Choroid plexus epithelial cell (primary cell): Measurements from ENCODE around the gene OR52I2.

Source experiments
- DNase-seq: peaks from one replicate; pipeline ENCODE4 v3.0.0-alpha.2; 2010; ENCODE audit warnings: low read depth
- H3K4me3 ChIP-seq: 2 replicates; pipeline ENCODE4 v1.5.1; 2011; ENCODE audit warnings: low read depth, mild to moderate bottlenecking, control low read depth, low read length, moderate library complexity
- TF ChIP-seq, protein P1 (sequence below): conservative IDR thresholded peaks from 2 replicates; pipeline ENCODE4 v1.5.1; 2011; ENCODE audit warnings: low read depth, mild to moderate bottlenecking, control low read depth, inconsistent platforms, low read length, moderate library complexity

Gene OR52I2

DNA sequence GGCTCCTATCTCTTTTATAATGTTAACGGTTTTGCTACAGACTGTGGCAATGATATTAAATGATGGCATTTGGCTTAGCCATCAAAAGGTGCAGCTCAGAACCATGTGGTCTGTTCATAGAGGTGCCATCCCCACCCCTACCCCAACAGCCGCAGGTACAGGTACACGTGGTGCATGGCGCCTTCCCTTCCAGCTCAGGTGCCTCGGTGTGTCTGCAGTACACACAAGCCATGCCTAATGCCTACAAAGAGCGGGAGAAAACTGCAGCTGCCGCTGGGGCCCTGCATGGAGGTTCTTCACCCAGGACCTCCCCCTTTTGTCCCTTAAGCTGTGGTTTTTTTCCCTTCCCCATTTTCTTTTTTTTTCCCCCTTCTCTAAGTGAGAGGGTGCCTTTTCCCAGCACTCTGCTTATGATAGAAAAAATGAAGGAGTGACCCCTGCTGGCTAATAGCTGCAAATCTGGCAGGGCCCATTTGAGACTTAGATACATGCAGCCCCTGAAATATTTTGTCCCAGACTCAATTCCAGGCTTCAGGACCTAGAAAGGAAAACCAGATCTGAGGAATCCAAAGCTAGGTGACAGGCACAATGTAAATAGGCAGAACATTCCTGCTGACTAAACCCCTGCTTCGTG is 30.1 kb upstream of the OR52I2 start:
- TF ChIP-seq, protein P1, sequence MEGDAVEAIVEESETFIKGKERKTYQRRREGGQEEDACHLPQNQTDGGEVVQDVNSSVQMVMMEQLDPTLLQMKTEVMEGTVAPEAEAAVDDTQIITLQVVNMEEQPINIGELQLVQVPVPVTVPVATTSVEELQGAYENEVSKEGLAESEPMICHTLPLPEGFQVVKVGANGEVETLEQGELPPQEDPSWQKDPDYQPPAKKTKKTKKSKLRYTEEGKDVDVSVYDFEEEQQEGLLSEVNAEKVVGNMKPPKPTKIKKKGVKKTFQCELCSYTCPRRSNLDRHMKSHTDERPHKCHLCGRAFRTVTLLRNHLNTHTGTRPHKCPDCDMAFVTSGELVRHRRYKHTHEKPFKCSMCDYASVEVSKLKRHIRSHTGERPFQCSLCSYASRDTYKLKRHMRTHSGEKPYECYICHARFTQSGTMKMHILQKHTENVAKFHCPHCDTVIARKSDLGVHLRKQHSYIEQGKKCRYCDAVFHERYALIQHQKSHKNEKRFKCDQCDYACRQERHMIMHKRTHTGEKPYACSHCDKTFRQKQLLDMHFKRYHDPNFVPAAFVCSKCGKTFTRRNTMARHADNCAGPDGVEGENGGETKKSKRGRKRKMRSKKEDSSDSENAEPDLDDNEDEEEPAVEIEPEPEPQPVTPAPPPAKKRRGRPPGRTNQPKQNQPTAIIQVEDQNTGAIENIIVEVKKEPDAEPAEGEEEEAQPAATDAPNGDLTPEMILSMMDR: peak; percentile 33
- peak; percentile 13 for DNase-seq
- H3K4me3 ChIP-seq: no peak overlapping the region

DNA sequence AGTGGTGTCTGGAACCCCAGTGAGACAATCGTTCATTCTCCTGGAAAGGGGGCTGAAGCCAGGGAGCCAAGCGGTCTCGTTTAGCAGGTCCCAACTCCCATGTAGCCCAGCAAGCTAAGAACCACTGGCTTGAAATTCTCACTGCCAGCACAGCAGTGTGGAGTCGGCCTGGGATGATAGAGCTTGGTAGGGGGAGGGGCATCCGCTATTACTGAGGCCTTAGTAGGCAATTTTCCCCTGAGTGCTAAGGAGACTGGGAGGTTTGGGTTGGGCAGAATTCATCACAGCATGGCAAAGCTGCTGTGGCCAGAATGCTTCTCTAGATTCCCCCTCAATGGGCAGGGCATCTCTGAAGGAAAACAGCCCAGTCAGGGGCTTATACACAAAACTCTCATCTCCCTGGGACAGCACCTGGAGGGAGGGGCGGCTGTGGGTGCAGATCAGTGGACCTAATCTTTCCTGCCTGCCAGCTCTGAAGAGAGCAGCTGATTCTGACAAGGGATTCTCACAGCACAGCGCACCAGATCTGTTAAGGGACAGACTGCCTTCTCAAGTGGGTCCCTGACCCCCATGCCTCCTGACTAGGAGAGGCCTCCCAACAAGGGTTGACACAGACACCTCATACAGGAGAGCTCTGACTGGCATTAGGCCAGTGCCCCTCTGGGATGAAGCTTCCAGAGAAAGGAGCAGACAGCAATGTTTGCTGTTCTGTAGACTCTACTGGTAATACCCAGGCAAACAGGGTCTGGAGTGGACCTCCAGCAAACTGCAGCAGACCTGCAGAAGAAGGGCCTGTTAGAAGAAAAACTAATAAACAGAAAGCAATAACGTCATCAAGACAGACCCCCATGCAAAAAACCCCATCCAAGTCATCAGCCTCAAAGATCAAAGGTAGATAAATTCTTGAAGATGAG is 21.8 kb upstream of the OR52I2 start:
- H3K4me3 ChIP-seq: no peak overlapping the region
- no peak for DNase-seq
- TF ChIP-seq, protein P1: no peak

DNA sequence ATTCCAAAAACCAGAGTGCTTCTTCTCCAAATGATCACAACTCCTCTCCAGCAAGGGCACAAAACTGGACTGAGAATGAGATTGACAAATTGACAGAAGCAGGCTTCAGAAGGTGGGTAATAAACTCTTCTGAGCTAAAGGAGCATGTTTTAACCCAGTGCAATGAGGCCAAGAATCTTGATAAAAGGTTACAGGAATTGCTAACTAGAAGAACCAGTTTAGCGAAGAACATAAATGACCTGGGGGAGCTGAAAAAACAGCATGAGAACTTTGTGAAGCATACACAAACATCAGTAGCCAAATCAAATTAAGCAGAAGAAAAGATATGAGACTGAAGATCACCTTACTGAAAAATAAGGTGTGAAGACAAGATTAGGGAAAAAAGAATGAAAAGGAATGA is 21.1 kb upstream of the OR52I2 start:
- no peak overlapping the region for H3K4me3 ChIP-seq
- DNase-seq: no peak

DNA sequence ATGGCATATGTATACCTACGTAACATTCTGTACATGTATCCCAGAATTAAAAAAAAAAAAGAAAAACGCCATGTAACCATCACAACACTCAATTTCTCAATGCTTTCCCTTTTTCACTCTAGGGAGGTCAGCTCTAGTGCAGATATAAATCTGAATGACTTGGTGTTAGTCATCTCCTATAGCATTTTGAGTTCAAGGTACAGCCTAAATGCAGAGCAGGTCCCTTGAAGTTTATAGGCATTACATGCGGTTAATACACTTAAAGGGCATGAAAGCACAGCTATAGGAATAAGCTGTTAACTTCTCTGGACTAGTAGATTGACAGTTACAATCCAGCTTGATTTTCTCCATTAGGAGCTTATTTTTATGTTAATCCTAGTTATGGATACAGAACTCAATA is 16.2 kb upstream of the OR52I2 start:
- TF ChIP-seq, protein P1: no peak
- no peak for DNase-seq
- no peak overlapping the region for H3K4me3 ChIP-seq

More for the DNA sequence above, 21.1 kb upstream of the OR52I2 start:
- TF ChIP-seq, protein P1: no peak

DNA sequence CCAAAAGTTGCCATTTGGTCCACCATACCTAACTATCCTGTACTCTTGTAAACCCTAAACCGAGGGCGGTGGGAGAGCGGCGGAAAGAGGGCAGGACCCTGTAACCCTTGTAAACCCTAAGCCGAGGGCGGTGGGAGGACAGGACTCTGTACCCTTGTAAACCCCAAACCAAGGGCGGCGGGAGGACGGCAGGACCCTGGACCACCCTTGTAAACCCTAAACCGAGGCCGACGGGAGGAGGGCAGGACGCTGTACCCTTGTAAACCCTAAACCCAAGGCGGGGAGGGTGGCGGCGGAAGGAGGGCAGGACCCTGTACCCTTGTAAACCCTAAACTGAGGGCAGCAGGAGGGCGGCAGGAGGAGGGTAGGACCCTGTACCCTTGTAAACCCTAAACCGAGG is 12.5 kb upstream of the OR52I2 start:
- TF ChIP-seq, protein P1: no peak
- H3K4me3 ChIP-seq: no peak overlapping the region
- no peak for DNase-seq

DNA sequence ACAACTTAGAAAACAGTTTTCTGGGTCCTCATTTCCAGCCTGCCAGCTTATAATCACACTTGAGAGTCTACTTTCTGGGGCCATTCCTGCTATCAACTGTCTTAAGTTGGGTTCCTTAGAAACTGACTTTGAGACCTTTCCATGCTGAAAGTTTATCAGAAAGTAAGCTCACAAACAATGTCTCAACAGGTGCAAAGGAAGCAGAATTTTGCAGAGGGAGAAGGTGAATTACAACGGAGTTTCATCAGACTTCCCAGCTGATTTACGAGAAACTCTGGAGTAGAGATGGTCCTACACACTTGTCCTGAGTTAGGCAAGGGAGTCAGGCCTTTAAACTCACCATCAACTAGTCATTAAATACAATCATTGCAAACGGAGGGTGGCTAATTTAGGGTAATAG is 4.7 kb upstream of the OR52I2 start:
- no peak for DNase-seq
- no peak overlapping the region for H3K4me3 ChIP-seq
- TF ChIP-seq, protein P1: no peak
